Astrocyte (in vitro differentiated cells and primary cell): ENCODE measurements around the gene NAALADL1. TPM values are rescaled to one million over a fixed set of nuclear protein-coding genes. Genes with fewer than 3 reads are reported as not detected.
"Not testable (repeated sequence)": the region's sequence is repeated elsewhere in the genome, so short reads cannot be mapped to it uniquely, and the experiment has no call there.

ENCODE experiments used
- DNase-seq: peaks from one replicate; pipeline ENCODE4 v3.0.0-alpha.2; 2010; ENCODE audit warnings: low read depth
- FAIRE-seq: peaks from 2 replicates; lab custom pipeline; 2011; peaks lifted over from hg19 to GRCh38; lab: Jason Lieb, UNC
- H2AFZ ChIP-seq: 2 replicates; pipeline ENCODE4 v1.6.0; 2012; ENCODE audit warnings: low read depth, low read length, inconsistent platforms
- H3K27ac ChIP-seq: 2 replicates; pipeline ENCODE4 v1.5.1; 2011; ENCODE audit warnings: low read depth, low read length, inconsistent platforms
- H3K27me3 ChIP-seq: 2 replicates; pipeline ENCODE4 v1.6.0; 2011; ENCODE audit warnings: low read length, inconsistent platforms; ENCODE audit not compliant: insufficient read depth
- H3K36me3 ChIP-seq: 2 replicates; pipeline ENCODE4 v1.5.1; 2011; ENCODE audit warnings: low read length, inconsistent platforms; ENCODE audit not compliant: insufficient read depth
- H3K4me1 ChIP-seq: 2 replicates; pipeline ENCODE4 v1.5.1; 2011; ENCODE audit warnings: low read length, inconsistent platforms; ENCODE audit not compliant: insufficient read depth
- H3K4me2 ChIP-seq: 2 replicates; pipeline ENCODE4 v1.6.0; 2012; ENCODE audit warnings: low read length, inconsistent platforms
- H3K4me3 ChIP-seq: 2 replicates; pipeline ENCODE4 v1.5.1; 2011; ENCODE audit warnings: low read depth, mild to moderate bottlenecking, low read length, inconsistent platforms; ENCODE audit not compliant: insufficient read depth
- H3K79me2 ChIP-seq: 2 replicates; pipeline ENCODE4 v1.6.0; 2012; ENCODE audit warnings: mild to moderate bottlenecking, low read length, inconsistent platforms; ENCODE audit not compliant: insufficient read depth
- H3K9ac ChIP-seq: 2 replicates; pipeline ENCODE4 v1.6.0; 2012; ENCODE audit warnings: mild to moderate bottlenecking, low read length, inconsistent platforms
- H3K9me3 ChIP-seq: 2 replicates; pipeline ENCODE4 v1.5.1; 2012; ENCODE audit warnings: low read depth, mild to moderate bottlenecking, low read length, inconsistent platforms; ENCODE audit not compliant: insufficient read depth
- H4K20me1 ChIP-seq: 2 replicates; pipeline ENCODE4 v1.6.0; 2012; ENCODE audit warnings: low read length, inconsistent platforms; ENCODE audit not compliant: insufficient read depth
- H3K27ac Mint-ChIP-seq: one replicate; pipeline ENCODE4 v1.8.0; 2021; ENCODE audit warnings: mild to moderate bottlenecking, mixed read lengths; ENCODE audit not compliant: unreplicated experiment
- H3K27me3 Mint-ChIP-seq: one replicate; pipeline ENCODE4 v1.8.0; 2021; ENCODE audit warnings: low read depth, mixed read lengths; ENCODE audit not compliant: unreplicated experiment
- H3K36me3 Mint-ChIP-seq: one replicate; pipeline ENCODE4 v1.8.0; 2021; ENCODE audit warnings: low read depth, mixed read lengths; ENCODE audit not compliant: unreplicated experiment
- H3K4me1 Mint-ChIP-seq: one replicate; pipeline ENCODE4 v1.8.0; 2021; ENCODE audit warnings: low read depth, mixed read lengths; ENCODE audit not compliant: unreplicated experiment
- H3K4me3 Mint-ChIP-seq: one replicate; pipeline ENCODE4 v1.8.0; 2021; ENCODE audit warnings: mild to moderate bottlenecking, moderate library complexity, mixed read lengths; ENCODE audit not compliant: unreplicated experiment
- H3K9me3 Mint-ChIP-seq: one replicate; pipeline ENCODE4 v1.8.0; 2021; ENCODE audit warnings: mild to moderate bottlenecking, mixed read lengths; ENCODE audit not compliant: unreplicated experiment
- CTCF ChIP-seq: IDR thresholded peaks from 2 replicates; pipeline ENCODE4 v1.5.1; 2011; ENCODE audit warnings: low read depth, mild to moderate bottlenecking, inconsistent platforms, low read length, moderate library complexity; ENCODE audit not compliant: insufficient read depth
- EZH2 ChIP-seq: IDR thresholded peaks from 2 replicates; pipeline ENCODE4 v1.6.1; 2012; ENCODE audit warnings: mild to moderate bottlenecking, low read length, inconsistent platforms; ENCODE audit not compliant: insufficient read depth
- total RNA-seq: library from RNA; stranded (reverse); gene quantifications from 2 replicates; pipeline ENCODE4 v1.2.1, GENCODE V29; 2021

NAALADL1 gene
- total RNA-seq, 1 donor from 2014 or later, result not detected

- H3K27ac Mint-ChIP-seq, result no peak overlapping the region
- H3K9me3 Mint-ChIP-seq, result no peaks in the 10 kb centered on the region
- peaks cover 7% of the 10 kb centered on the region for H3K27me3 Mint-ChIP-seq
Observed at GRCh38 chr11:65008873-65009272, 49.5 kb downstream of the NAALADL1 start.

GRCh38 chr11:65008016-65008415 lies 50.3 kb downstream of the NAALADL1 start:
- H3K36me3 Mint-ChIP-seq, result no peaks in the 10 kb centered on the region
- no peak overlapping the region for H3K9ac ChIP-seq
- no peak for DNase-seq

More at GRCh38 chr11:65008873-65009272, 49.5 kb downstream of the NAALADL1 start:
- Mint-ChIP-seq H3K4me1 (peaks cover 16% of the 10 kb centered on the region), H3K4me3 (no peak overlapping the region), H3K36me3 (no peaks in the 10 kb centered on the region)
- no peak for DNase-seq
- no peak overlapping the region for H3K4me2 ChIP-seq
- no peaks in the 10 kb centered on the region for H4K20me1 ChIP-seq
- no peaks in the 10 kb centered on the region for H3K27me3 ChIP-seq
- H3K4me3 ChIP-seq, result no peak overlapping the region
- H3K9me3 ChIP-seq, result no peaks in the 10 kb centered on the region
- TF ChIP-seq CTCF (no peak), EZH2 (no peak)
- H3K9ac ChIP-seq, result no peak overlapping the region
- H3K4me1 ChIP-seq, result peaks cover 16% of the 10 kb centered on the region
- FAIRE-seq, result no peak
- no peaks in the 10 kb centered on the region for H3K36me3 ChIP-seq
- no peak overlapping the region for H2AFZ ChIP-seq
- no peak overlapping the region for H3K27ac ChIP-seq
- H3K79me2 ChIP-seq, result no peaks in the 10 kb centered on the region

GRCh38 chr11:65003968-65004367 lies 54.4 kb downstream of the NAALADL1 start:
- H3K4me3 Mint-ChIP-seq, DNase-seq, H3K79me2 ChIP-seq, H3K27ac ChIP-seq, H3K9me3 Mint-ChIP-seq, H3K9ac ChIP-seq, H3K27me3 ChIP-seq, H3K27ac Mint-ChIP-seq, H3K36me3 Mint-ChIP-seq, H3K36me3 ChIP-seq, FAIRE-seq, H4K20me1 ChIP-seq, H3K4me2 ChIP-seq, H3K4me3 ChIP-seq, H2AFZ ChIP-seq, H3K9me3 ChIP-seq: not testable (repeated sequence)
- H3K27me3 Mint-ChIP-seq, result peaks cover 13% of the 10 kb centered on the region
- peaks cover 12% of the 10 kb centered on the region for H3K4me1 ChIP-seq
- H3K4me1 Mint-ChIP-seq, result peaks cover 10% of the 10 kb centered on the region

More at GRCh38 chr11:65008016-65008415, 50.3 kb downstream of the NAALADL1 start:
- H3K27ac ChIP-seq, result peak overlapping the region; percentile 81
- TF ChIP-seq CTCF, result no peak
- TF ChIP-seq EZH2, result no peak
- H3K79me2 ChIP-seq, result no peaks in the 10 kb centered on the region
- peaks cover 12% of the 10 kb centered on the region for H3K4me1 Mint-ChIP-seq
- FAIRE-seq, result no peak
- H3K9me3 ChIP-seq, result no peaks in the 10 kb centered on the region
- H3K4me3 Mint-ChIP-seq, result no peak overlapping the region
- H3K27ac Mint-ChIP-seq, result peak overlapping the region; percentile 26
- peaks cover 12% of the 10 kb centered on the region for H3K4me1 ChIP-seq
- no peaks in the 10 kb centered on the region for H3K9me3 Mint-ChIP-seq
- H3K27me3 ChIP-seq, result no peaks in the 10 kb centered on the region
- H3K4me3 ChIP-seq, result no peak overlapping the region
- no peak overlapping the region for H3K4me2 ChIP-seq
- H4K20me1 ChIP-seq, result no peaks in the 10 kb centered on the region
- no peak overlapping the region for H2AFZ ChIP-seq
- no peaks in the 10 kb centered on the region for H3K36me3 ChIP-seq
- H3K27me3 Mint-ChIP-seq, result peaks cover 9% of the 10 kb centered on the region
